Mesothelial cell of epicardium (in vitro differentiated cells): ENCODE measurements around the gene DBP. TPM values are rescaled to one million over a fixed set of nuclear protein-coding genes. Genes with fewer than 3 reads are reported as not detected.
A peak's percentile ranks its signal among the peaks of the same experiment; 100 is the strongest.
"Not testable (repeated sequence)": the region's sequence is repeated elsewhere in the genome, so short reads cannot be mapped to it uniquely, and the experiment has no call there.

Source experiments
- DNase-seq, 2 experiments: peaks; one replicate each; pipeline ENCODE4 v3.0.0; 2021; ENCODE audit warnings: low spot score in 2 of 2; ENCODE audit not compliant: unreplicated experiment in 2 of 2
- H3K27ac Mint-ChIP-seq: 2 replicates; pipeline ENCODE4 v1.8.0; 2021; ENCODE audit warnings: mixed read lengths
- H3K27me3 Mint-ChIP-seq: 2 replicates; pipeline ENCODE4 v1.8.0; 2021; ENCODE audit warnings: low read depth, mixed read lengths
- H3K36me3 Mint-ChIP-seq: 2 replicates; pipeline ENCODE4 v1.8.0; 2021; ENCODE audit warnings: mixed read lengths
- H3K4me1 Mint-ChIP-seq: 2 replicates; pipeline ENCODE4 v1.8.0; 2021; ENCODE audit warnings: mixed read lengths
- H3K4me3 Mint-ChIP-seq: 2 replicates; pipeline ENCODE4 v1.8.0; 2021; ENCODE audit warnings: mild to moderate bottlenecking, moderate library complexity, mixed read lengths
- H3K9me3 Mint-ChIP-seq: 2 replicates; pipeline ENCODE4 v1.8.0; 2021; ENCODE audit warnings: mixed read lengths
- CTCF ChIP-seq: fragments of 200-600 bp; sonication (generic); IDR thresholded peaks from one replicate; pipeline ENCODE4 v1.5.0; 2021; ENCODE audit warnings: antibody characterized with exemption; ENCODE audit not compliant: unreplicated experiment
- total RNA-seq: library from RNA; stranded (reverse); gene quantifications from 3 replicates; pipeline ENCODE4 v1.2.1, GENCODE V29; 2021

Gene DBP
- total RNA-seq, 1 donor from 2014 or later, result 13.1 TPM

GRCh38 chr19:48680436-48681126, 43.4 kb upstream of the DBP start:
- no peak for TF ChIP-seq CTCF
- DNase-seq, result no peak
- Mint-ChIP-seq H3K9me3 (no peaks in the 10 kb centered on the region), H3K4me3 (no peak overlapping the region), H3K27me3 (no peaks in the 10 kb centered on the region), H3K36me3 (no peaks in the 10 kb centered on the region), H3K4me1 (peaks cover 5% of the 10 kb centered on the region), H3K27ac (no peak overlapping the region)

DNA sequence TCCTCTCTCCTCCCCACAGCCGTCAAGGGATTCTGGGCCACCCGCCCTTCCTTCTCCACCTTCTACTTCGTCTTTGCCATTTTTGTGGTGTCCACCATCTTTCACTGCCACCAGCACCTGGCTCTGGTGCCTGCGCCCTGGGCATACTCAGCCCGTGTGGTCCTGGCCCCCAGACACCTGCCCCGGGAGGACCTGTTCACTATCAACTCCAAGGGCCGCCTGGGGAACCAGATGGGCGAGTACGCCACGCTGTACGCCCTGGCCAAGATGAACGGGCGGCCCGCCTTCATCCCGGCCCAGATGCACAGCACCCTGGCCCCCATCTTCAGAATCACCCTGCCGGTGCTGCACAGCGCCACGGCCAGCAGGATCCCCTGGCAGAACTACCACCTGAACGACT, 42.8 kb upstream of the DBP start:
- not testable (repeated sequence) for H3K27me3 Mint-ChIP-seq, H3K4me3 Mint-ChIP-seq, H3K27ac Mint-ChIP-seq, H3K36me3 Mint-ChIP-seq, H3K9me3 Mint-ChIP-seq, DNase-seq
- H3K4me1 Mint-ChIP-seq, result peaks cover 10% of the 10 kb centered on the region

DNA sequence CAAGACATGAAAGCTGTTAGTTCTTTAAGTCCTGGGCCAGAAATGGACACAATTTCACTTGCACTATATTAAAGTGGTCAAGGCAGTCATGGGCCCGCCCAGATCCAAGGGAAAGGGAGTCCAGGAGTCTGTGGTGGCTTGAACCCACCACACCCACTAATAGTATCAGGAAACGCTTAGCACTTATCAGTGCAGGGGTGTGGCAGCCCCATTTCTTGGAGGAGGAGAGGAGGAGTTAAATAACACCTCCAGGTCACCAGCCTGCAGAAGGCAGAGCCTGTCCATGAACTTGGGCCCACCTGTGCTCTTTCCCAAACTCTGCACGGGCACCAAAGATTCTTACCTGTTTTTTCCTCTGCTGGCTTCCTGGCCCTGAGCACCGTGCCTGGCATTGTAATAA, 41.0 kb upstream of the DBP start:
- no peak overlapping the region for H3K4me3 Mint-ChIP-seq
- H3K27ac Mint-ChIP-seq, result no peak overlapping the region
- no peak for TF ChIP-seq CTCF
- no peak for DNase-seq
- H3K4me1 Mint-ChIP-seq, result peaks cover 6% of the 10 kb centered on the region
- H3K27me3 Mint-ChIP-seq, result peaks cover 5% of the 10 kb centered on the region
- no peaks in the 10 kb centered on the region for H3K36me3 Mint-ChIP-seq
- no peaks in the 10 kb centered on the region for H3K9me3 Mint-ChIP-seq

- no peak overlapping the region for H3K27ac Mint-ChIP-seq
- no peak for DNase-seq
- peaks cover 5% of the 10 kb centered on the region for H3K27me3 Mint-ChIP-seq
- H3K9me3 Mint-ChIP-seq, result no peaks in the 10 kb centered on the region
- peaks cover 6% of the 10 kb centered on the region for H3K4me1 Mint-ChIP-seq
- no peak for TF ChIP-seq CTCF
- H3K36me3 Mint-ChIP-seq, result no peaks in the 10 kb centered on the region
- H3K4me3 Mint-ChIP-seq, result no peak overlapping the region
These were observed 39.7 kb upstream of the DBP start for GRCh38 chr19:48676887-48677286.

- no peak for TF ChIP-seq CTCF
- no peak overlapping the region for H3K27ac Mint-ChIP-seq
These were observed 39.3 kb upstream of the DBP start for GRCh38 chr19:48676487-48676886.

GRCh38 chr19:48674921-48675824, 38.0 kb upstream of the DBP start:
- peak; percentile 82 for TF ChIP-seq CTCF
- peak in 1 of 2 experiments; percentile 77 for DNase-seq
- Mint-ChIP-seq H3K27me3 (peaks cover 5% of the 10 kb centered on the region), H3K4me3 (no peak overlapping the region), H3K27ac (no peak overlapping the region), H3K9me3 (no peaks in the 10 kb centered on the region), H3K36me3 (no peaks in the 10 kb centered on the region), H3K4me1 (peaks cover 11% of the 10 kb centered on the region)

More at GRCh38 chr19:48676487-48676886, 39.3 kb upstream of the DBP start:
- no peak overlapping the region for H3K4me3 Mint-ChIP-seq
- no peaks in the 10 kb centered on the region for H3K9me3 Mint-ChIP-seq
- H3K27me3 Mint-ChIP-seq, result peaks cover 5% of the 10 kb centered on the region
- H3K36me3 Mint-ChIP-seq, result no peaks in the 10 kb centered on the region
- H3K4me1 Mint-ChIP-seq, result peaks cover 6% of the 10 kb centered on the region
- DNase-seq, result no peak
